TTC549 (cell line): ENCODE results near the gene OAS2.

Experiments
- FAIRE-seq: peaks from 2 replicates; lab custom pipeline; 2012; peaks lifted over from hg19 to GRCh38; lab: Jason Lieb, UNC

The OAS2 gene

DNA sequence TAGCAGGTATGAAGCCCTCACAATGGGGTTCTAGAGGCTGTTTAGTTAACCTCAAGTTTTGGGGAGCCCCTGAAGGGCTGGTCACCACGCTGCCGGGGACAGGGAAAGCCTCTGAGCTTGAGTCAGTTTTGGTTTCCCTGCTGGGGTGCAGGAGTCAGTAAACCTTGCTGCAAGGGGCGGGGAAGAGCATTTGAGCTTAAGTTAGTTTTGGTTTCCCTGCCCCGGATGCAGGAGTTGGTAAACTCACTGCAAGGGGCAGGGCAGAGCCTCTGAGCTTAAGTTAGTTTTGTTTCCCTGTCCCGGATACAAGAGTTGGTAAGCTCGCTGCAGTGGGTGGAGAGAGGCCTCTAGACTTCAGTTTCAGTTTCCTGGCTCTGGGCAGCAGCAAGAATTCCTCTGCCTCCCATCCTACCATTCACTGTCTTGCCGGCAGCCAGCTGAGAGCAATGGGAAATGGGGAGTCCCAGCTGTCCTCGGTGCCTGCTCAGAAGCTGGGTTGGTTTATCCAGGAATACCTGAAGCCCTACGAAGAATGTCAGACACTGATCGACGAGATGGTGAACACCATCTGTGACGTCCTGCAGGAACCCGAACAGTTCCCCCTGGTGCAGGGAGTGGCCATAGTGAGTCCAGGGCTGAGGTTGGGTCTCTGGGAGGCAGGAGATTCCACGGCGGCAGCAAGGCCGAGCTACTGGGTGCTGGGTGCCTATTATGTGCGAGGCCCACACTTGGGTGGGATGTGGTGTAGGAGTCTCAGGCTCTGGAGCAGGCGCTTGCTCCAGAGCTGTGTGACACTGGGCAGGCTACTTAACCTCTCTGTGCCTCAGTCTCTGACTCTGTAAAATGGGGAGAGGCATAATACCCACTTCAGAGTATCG is at the start of gene OAS2:
Gene OAS2, plus strand, starts transcription at position 357 of the 878 bp plus-strand sequence. Its CDS starts 90 bp downstream, at position 447.
- FAIRE-seq: no peak

DNA sequence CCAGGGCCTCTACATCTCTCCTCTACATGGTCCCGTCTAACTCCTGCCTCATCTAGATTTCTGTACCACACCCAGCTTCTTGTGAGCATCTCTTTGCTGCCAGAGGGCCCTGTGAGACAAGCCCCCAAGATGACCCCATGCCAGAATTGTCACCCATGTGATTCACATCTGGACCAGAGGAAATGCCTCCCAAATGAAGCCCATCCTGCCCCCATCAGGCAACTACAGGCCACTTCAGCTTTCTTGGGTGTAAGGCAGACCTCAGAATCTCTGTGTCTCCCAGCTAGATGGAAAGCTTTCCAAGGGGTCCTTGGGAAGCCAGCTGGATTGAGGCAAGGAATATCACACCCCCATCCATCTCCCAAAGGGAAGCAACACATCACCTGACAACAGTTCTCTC is 49.3 kb upstream of the OAS2 start:
- no peak for FAIRE-seq

DNA sequence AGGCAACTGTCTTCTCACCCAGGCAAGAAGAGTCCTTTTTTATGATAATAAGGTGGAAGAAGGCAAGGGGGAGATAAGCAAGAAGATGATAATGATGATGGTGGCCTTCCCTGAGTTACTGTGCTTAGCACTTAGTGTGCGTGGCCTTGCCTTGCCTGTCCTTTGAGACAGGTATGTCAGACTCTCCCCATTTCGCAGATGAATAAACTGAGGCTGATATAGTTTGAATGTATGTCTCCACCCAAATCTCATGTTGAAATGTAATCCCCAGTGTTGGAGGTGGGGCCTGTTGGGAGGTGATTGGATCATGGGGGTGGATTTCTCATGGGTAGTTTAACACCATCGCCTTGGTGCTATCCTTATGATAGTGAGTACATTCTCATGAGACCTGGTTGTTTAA is 48.6 kb upstream of the OAS2 start:
- FAIRE-seq: no peak

GRCh38 chr12:112930350-112930749 is 48.0 kb upstream of the OAS2 start:
- FAIRE-seq: no peak

DNA sequence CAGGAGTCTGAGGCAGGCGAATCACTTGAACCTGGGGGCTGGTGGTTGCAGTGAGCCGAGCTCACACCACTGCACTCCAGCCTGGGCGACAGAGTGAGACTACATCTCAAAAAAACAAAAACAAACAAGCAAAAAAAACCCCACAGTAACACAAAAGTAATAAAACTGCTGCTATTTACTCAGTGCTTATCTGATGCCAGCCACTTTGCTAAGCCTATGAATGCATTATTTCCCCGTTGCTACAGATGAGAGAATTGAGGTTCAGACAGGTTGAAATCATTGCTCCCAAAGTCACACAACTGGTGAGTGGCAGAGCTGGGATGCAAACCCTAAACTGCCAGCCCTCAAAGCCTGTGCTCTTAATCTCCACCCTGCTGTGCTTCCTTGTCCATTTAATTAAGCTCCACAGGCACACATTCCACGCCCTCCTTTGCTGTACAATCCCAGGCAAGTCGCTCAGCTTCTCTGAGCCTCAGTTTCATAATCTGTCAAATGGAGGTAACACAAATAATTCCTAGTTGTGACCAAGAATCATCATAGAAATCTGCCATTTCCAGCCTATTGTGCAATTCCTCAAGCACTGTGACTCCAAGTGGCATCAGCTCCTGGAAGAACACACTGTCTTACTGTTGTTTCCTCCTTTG is 45.7 kb upstream of the OAS2 start:
- no peak for FAIRE-seq

DNA sequence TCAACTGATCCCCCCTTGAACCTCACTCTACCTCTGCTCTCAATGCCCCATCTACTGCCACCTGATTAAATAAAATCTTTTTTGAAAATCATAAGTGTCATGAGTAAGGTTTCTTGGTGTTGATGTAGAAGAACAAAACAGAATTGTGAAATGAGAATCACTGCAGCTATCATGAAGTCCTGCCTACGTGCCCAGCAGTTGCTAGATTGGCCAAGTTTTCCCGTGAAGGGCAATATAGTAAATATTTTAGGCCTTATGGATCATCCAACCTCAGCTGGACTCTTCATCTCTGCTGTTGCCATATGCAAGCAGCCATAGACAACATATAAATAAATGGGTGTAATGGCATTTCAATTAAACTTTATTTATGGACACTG is 45.2 kb upstream of the OAS2 start:
- FAIRE-seq: no peak

GRCh38 chr12:112936264-112936663 is 42.1 kb upstream of the OAS2 start:
- no peak for FAIRE-seq

- no peak for FAIRE-seq
Observed at GRCh38 chr12:112936927-112937326, 41.4 kb upstream of the OAS2 start.

DNA sequence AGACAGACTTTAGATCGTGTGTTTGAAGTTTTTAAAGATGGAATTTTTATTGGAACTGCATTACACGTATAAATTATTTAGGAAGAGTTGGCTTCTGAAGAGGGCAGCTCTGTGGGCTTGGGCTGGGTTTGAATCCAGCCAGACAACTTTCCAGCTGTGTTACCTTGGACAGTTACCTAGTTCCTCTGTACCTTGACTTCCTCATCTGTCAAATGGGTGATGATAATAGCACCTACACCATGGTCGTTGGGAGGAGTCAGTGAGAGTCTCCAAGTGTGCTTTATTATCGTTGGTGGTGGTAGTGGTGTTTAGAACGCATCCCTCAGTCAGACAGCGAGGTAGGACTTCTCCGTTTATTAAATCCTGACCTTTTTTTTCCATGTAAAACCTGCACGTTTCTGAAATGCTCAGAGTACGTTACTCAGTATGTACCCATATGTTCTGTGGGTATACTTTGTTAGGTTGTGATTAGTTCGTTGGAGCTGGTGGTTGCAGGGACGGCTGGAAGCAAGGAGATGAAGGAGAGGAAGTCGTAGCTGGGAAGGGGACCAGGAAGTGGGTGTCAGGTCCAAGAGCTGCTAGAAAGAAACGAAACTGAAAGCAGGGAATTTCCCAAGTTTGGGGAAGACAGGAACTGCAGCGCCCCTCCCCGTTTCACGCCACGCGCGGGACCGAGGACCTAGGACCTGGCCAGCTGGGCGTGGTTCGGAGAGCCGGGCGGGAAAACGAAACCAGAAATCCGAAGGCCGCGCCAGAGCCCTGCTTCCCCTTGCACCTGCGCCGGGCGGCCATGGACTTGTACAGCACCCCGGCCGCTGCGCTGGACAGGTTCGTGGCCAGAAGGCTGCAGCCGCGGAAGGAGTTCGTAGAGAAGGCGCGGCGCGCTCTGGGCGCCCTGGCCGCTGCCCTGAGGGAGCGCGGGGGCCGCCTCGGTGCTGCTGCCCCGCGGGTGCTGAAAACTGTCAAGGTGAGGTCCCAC is 40.3 kb upstream of the OAS2 start, which contains the start of gene OAS3:
Gene OAS3, plus strand, starts transcription at position 734 of the 979 bp plus-strand sequence. Its CDS starts 57 bp downstream, at position 791.
- no peak for FAIRE-seq

DNA sequence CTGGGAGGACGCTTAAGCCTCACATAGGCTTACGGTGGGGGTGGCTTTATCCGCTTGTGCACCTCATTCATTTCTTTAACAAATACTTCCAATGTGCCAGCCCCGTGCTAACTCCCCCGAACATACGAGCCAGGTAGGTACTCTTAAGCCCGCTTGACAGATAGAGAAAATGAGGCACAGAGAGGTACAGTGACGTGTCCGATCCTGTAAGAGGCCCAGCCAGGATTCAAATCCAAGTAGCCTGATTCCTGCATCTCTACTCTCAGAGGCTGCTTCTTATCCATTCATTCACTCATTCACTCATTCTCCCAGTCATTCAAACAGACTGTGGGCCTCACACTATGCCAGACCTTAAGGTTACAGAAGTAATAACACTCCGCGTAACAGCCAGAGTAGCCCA is 39.6 kb upstream of the OAS2 start:
- FAIRE-seq: no peak

- FAIRE-seq: no peak
Observed at GRCh38 chr12:112939761-112940381, 38.4 kb upstream of the OAS2 start.

DNA sequence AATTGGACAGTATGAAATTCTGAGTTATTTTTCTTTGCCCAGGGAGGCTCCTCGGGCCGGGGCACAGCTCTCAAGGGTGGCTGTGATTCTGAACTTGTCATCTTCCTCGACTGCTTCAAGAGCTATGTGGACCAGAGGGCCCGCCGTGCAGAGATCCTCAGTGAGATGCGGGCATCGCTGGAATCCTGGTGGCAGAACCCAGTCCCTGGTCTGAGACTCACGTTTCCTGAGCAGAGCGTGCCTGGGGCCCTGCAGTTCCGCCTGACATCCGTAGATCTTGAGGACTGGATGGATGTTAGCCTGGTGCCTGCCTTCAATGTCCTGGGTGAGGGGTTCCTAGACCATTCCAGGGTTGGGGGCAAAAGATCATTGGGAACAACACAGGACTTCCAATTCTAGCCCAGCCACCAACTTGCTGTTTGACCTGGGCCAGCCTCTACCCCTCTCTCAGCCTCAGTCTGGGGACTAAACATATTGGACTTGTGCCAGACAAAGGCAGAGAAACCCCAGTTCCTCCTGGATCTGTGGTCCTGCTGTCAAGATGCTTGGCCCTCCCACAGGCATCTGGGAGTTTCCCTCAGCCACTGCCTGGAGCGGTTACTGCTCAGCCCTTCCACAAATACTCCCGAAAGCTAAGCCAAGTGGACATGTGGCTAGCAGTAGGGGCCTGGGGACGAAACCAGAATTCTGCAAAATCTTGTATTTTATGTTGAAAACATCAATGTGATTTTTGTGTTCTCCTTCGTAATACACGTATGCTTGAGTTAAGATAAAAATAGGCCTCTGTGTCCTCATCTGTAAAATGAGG is 36.6 kb upstream of the OAS2 start:
- FAIRE-seq: no peak

GRCh38 chr12:112942572-112942971 is 35.7 kb upstream of the OAS2 start:
- FAIRE-seq: no peak

- FAIRE-seq: no peak
Observed at GRCh38 chr12:112944024-112944690, 34.2 kb upstream of the OAS2 start.

DNA sequence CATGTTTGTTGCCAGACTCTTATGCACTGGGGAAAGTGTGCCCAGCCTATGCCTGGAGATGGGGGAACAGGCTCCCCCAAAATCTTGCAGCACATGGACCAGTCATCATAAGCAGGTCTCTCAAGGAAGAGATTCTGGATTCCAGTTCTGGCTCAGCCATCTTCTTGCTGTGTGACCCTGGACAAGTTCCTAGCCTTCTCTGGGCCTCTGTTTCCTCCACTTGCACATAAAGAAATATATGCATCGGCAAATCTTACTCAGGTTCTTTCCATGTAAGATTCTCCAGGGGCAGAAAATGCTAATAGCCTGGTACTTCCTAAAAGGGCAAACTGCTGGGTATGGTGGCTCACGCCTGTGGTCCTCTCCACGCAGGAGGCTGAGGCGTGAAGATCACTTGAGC is 32.8 kb upstream of the OAS2 start:
- no peak for FAIRE-seq

GRCh38 chr12:112946236-112947000 is 31.9 kb upstream of the OAS2 start:
- FAIRE-seq: no peak

DNA sequence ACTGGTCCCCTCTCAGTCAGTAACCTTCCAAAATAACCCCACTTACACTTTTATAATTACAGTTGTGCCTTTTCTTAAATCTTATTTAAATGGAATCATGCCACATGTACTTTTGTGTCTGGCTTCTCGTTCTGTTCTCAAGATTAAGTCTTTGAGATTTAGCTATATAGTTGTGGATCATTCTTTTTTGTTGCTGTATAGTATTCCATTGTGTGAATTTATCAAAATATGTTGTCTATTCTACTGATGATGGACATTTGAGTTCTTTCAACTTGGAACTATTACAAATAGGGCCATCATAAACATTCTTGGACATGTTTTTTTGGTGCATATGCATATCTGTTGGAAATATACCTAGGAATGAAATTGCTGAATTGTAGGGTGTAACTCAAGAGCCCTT is 31.0 kb upstream of the OAS2 start:
- FAIRE-seq: no peak

DNA sequence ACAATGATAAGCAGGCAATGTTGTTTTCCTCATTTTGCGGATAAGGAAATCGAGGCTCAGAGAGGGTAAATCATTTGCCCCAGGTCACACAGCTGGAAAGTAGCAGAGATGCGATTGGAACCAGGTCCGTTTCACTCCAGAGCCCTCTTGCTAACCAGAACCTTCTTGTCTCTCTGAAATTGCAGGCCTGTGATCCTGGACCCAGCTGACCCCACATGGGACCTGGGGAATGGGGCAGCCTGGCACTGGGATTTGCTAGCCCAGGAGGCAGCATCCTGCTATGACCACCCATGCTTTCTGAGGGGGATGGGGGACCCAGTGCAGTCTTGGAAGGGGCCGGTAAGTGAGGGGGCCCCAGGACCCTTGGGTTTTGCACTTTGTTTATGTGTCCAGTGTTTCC is 30.6 kb upstream of the OAS2 start:
- FAIRE-seq: no peak

GRCh38 chr12:112948806-112949205 is 29.5 kb upstream of the OAS2 start:
- FAIRE-seq: no peak

- FAIRE-seq: no peak
Observed at GRCh38 chr12:112950701-112951100, 27.6 kb upstream of the OAS2 start.
